HG03097 (cell line): ENCODE data around the gene FREY1.

ENCODE experiments used
- ATAC-seq: cut with Tn5 transposase; IDR thresholded peaks from one replicate; pipeline ENCODE4 v1.9.1; 2021; ENCODE audit not compliant: unreplicated experiment, low FRiP score

Gene FREY1

DNA sequence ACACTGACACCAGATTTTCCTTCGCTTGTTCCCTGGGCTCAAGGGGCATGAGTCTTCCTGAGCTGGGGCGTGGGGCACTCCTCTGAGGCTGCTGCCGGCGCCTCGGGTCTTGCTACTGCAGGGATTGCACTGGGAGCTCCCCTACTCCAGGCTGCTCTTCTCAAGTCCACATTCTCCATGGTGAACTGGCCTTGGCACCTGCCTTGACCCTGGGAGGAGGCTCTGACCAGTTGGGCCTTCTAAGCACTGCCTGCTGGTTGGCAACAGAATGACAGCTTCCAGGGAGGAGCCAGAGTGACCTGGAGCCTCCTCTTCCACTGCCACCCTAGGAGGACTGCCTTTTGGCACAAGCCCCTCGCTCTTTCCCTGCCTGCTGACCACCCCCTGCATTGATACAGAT is 9.5 kb downstream of the FREY1 start:
- ATAC-seq = no peak

DNA sequence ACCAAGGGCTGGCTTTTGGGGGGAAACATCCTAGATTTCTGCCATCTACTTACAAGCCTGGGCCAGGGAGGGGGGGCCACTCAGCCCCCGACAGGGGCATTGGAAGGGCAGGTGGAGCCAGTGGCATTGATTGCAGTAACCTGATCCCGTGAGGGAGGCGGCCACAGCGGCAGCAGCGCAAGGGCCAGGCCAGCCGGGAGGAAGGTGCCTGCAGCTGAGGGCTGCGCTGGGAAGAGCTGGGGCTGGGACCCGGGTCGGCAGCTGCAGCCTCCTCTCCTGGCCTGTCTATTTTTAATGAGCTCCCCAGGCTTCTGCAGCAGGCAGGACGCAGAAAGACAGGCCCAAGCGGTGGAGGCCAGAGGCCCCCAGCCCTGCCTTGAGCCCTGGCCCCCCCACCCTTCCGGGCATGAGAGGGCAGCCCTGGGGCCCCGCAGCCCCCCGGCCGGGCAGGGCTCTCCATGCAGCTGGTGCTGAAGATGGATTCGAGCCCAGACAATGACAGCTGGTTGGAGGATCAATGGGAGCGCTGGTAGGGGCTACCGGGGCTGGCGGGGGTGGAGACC is 10.6 kb downstream of the FREY1 start:
- ATAC-seq = no peak

DNA sequence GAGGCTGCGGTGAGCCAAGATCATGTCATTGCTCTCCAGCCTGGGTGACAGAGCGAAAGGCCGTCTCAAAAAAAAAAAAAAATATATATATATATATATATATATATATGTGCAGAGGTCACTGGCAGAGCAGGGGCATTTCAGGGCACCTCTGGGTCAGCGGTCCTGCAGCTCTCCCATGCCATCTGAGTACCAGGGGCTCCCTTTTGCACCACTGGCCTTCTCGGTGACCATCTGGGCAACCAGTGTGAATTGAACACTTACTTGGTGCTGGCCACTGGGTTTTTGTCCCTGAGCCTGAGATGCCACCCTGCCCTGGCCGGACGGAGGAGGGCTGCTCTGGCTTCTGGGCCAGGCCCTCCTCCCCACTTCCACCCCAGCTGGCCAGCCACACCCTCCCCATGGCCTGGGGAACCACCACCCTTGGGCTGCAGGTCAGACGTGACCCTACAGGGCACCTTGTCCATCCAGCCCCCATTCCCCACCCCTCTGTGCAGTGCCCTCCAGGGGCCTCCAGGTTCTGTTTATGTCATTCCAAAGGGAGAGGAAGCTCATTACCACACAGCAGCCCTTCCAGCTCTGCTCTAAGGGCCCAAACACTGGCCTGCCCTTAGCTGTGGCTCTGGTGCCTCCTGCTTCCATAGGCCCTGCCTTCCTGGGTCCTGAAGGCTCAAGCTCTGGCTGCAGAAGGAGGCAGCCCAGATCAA is 11.4 kb downstream of the FREY1 start:
- ATAC-seq = no peak

DNA sequence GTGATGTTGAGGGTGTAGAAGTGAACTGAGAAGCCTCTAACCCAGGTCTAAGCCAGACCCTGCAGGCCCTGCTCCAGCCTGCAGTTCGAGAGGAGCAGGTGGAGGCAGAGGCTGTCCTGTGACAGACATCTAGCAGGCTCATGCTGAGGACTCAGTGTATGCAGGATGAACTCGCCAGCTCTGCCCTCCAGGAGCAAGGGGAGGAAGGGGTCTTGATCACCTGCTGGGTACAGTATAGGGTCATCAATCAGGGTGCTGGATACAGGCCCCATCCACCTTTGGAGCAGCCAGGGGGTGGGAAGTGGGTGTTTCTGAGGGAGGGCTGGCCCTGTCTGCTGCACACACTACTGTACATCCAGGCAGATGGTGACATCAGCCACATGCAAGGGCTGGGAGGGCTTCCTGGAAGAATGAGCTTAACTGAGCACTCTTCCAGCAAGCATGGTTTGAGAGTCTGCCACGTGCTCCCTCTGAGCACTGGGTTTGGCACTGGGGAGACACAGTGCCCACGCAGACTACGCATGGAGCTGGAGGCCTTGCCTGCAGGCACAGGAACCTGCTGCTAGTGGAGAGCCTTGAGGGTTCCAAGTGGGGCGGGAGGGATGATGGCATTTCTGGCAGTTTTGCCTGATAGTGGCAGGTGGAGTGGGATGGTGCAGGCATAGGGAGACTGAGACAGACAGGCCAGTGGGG is 12.4 kb downstream of the FREY1 start:
- no peak for ATAC-seq

DNA sequence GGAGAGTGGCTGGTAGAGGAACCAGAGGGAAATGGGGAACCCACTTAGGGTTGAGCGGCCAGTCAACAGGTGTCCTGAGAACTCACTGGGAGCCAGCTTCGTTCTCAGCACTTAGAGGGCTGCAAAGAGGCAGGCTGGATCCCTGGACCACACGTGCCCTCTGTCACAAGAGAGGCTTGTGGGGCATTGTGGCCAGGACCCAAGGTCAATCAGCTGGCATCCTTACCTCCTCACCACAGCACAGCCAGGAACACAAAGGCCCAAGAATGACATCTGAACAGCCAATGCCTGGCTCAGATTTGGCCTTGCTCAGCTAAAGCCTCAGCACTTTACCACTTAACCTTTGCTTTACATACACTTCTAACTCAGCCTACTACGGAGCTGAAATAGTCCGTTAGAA is 14.2 kb downstream of the FREY1 start:
- no peak for ATAC-seq

DNA sequence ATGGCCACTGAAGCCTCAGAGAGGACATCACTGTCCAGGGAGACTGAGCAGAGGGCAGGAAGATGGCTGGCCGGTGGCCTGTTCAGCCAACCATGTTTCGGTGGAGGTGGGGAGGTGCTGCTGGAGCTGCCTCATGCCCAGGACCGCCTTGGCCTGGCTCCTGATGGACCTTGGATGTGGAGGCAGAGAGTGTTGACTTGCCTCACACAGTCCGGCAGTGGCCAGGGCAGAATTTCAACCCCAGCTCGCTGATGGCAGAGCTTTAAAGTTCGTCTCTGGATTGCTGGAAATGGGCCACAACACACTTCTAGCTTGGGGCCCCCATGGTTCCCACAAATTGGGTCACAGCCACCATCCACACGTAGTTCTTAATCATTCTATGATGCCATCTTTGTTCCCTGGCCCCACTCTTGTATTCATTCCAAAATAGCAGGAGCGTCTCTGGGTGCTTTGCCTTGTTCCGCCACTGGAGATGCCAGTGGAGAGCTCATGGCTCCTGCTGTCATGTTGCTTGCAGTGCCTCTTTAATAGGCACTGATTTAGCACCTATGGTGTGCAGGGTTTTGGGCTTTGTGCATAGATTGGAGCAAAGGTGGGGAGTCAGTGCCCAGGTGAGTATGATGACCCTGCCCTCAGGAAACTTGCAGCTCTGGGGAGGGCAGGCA is 16.1 kb downstream of the FREY1 start:
- ATAC-seq = no peak

DNA sequence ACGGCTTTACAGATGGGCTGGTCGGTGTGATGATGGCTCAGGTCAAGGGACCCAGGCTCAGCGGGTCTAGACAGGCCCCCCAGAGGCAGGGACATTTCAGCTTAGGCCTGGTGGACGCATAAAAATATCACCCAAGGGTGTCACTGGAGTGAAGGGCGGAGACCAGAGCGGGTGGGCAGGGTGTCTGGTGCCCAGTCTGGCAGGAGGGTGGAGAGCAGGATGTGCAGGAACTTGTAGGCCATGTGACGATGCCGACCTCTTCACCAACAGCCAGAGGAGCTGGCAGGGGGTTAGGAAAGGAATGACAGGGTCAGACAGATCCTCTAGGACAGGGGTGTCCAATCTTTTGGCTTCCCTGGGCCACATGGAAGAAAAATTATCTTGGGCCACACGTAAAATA is 17.1 kb downstream of the FREY1 start:
- no peak for ATAC-seq

DNA sequence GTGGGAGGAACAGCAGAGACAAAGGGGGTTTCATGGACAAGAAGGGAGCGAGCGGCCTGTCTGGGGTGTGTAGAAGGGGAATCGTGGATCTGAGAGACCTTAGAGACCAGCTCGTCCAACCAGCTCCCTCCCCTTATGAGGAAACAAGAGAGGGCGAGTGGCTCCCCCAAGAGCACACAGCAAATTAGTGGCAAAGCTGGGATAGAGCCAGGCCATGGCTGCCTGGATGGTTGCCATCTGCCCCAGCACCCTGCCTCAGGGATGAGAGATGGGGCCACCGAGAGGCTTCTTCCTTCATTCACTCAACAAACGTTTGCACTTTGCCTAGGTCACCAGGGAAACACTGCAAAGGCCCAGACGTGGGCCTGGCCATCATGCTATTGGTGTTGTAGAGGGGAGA is 17.5 kb downstream of the FREY1 start:
- ATAC-seq = no peak

DNA sequence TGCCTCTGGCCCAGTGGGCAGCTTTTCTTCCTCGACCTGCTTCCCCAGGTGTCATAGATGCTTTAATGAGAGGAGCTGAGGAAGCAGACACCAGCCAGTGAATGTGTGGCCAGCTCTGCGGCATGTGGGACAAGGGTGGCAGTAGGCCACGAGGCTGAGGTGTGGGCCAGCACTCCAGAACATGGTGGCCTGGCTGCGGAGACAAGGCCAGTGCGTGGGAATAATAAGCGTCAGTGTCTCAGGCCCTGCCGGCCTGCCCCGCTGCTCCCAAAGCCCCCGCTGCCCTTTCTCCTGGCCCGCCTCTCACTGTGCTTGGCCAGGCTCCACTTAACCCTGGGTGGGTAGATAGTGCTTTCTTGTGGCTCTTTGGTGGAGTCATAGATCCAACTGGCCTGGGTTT is 19.5 kb downstream of the FREY1 start:
- no peak for ATAC-seq

DNA sequence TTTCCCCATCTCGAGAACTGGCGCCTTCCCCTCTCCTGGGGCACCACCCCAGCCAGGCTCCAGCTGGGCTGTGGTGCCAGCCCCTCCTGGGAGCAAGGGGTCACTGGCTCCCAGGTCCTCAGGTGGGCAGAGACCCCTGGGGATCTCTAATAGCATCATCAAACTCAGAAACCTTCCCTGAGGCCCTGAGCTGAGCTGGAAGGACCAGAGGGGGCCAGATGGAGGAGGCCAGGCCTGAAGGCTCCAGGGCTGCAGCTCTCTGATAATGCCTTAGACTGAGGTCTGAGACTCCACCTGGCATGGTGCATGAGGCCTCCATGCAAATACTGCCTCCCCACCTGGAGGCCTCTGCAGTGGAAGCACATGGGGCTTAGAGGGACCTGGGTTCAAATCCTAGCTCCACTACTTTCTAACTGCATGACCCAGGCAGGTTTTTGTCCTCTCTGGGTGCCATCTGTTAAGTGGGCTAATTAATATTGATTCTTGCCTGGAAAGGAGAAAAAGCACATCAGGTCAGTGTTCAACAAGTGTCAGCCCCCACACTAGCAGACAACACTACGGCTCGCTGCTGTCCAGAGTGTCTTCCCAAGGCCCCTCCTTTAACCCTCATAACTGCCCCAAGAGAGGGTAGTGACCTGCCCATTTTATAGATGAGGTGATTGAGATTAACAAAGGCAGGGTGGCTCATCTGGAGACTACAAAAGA is 20.1 kb downstream of the FREY1 start:
- no peak for ATAC-seq

DNA sequence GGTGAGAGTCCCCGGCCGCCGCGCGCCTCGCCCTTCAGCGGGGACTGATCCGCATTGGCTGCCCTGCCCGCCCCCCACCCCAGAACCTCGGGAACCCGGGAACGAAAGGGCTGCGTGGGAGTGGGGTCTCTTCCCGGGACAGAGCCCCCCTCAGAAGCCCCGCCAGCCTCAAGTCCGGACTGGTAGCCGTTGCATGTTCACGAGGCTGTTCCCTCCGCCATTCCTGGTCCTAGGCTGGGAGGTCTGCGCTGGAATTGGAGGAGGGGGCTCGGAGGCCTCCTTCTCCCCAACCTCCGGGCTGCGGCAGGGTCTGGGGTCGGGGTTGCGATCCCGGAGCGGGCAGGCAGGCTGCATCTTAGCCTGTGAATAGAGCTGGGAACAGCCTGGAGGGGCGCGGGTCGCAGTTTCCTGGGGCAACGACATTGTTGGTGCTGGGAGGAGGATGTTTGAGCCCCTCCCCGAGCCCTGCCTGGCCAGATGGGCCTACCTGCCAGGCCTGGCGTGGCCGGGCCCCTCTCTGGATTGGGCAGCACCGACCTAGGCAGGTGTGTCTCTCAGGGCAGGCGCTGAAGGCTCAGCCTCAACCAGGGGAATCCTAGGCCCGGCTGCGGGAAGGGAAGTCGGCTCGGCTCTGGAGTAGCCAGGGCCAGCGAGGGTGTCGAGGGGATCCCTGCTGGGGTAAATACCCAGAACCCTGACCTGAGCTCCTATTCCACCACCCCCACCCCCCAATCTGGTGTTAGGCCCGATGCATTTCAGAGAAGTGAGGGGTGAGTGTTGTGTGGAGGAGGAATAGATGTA is 20.9 kb downstream of the FREY1 start:
- no peak for ATAC-seq

DNA sequence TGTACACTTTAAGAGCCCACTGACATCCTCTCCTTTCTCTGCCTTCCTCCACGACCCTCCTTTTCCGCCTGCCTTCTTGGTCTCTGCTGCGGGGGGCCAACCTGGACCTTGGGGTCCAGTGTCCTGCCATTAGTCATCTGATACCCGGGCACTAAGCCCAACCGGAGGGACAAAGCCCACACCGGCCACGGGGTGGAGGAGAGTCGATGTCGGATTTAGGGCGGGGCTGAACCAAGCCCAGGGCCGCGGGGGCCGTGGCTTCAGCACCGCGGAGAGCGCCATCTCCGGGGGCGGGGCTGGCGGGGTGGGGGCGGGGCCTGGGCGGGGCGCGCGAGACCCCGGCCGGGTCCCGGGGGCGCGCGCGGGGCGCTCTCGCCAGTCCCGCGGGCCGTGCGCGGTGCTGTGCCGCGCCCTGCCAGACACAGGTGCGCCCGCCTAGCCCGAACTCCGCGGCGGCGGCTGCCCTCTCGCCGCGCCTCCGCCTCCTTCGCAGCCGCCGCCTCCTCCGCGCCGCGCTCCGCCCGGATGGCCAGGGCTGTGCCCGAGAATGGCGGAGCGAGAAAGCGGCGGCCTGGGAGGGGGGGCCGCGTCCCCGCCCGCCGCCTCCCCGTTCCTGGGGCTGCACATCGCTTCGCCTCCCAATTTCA is 21.7 kb downstream of the FREY1 start, which contains the start of gene MAPK8IP1:
TSS of gene MAPK8IP1 (plus strand) at position 378 of the 647 bp plus-strand sequence. CDS start at position 548, 170 bp downstream.
- ATAC-seq = no peak

DNA sequence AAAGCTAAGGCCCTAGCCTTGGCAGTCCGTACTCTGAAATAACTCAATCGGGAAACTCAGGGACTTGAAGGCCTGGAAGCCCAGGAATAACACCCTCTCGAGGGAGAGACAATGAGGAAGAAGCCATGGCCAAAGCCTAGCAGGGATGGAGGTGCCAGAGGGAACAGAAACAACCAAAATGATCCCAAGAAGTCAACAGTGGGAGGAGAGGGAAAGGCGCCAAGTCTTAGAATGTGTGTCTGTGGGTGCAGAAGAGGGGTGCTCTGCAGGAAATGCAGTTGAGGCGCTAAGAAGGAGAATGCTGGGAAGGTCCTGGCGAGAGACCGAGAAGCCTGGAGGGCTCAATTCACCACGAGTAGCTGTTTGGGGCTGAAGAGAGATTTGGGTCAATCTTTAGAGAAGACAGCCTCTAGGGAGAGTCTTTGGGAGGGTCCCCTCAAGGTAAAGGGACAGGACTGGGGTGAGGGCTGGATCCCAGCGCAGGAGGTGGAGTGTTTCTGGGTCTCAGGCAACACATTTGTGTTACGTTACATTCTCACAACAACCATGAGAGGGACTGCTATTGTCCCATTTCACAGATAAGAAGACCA is 22.4 kb downstream of the FREY1 start:
- no peak for ATAC-seq

DNA sequence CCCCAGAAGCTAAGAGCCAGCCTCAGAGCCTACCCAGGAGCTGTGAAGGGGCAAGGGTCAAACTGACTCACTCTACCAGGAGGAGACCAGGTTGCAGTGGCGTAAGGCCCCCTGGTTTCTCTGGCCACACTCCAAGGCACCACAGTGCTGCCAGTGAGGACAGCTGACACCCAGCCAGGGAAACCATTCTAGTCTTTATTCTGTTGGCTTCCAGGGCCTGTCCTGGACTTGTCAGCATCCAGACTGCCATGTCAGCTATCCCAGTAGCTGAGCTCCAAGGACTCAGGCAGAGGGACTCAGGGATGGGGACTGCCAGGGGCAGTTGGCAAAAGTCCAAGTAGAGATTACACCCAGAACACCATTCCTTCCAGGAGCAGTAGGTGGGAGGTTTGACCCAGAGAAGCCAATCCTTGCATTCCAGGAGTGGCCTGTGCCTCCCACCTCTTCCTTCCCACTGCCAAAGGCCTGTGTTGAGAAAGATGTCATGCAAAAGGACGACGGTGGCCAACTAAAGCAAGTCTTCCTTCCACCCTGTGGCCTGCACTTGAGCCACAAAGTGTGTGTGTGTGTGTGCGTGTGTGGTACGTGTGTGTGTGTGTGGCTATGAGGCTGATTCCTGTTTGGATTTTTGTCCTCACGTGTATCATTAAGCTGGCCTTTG is 25.2 kb downstream of the FREY1 start:
- no peak for ATAC-seq

DNA sequence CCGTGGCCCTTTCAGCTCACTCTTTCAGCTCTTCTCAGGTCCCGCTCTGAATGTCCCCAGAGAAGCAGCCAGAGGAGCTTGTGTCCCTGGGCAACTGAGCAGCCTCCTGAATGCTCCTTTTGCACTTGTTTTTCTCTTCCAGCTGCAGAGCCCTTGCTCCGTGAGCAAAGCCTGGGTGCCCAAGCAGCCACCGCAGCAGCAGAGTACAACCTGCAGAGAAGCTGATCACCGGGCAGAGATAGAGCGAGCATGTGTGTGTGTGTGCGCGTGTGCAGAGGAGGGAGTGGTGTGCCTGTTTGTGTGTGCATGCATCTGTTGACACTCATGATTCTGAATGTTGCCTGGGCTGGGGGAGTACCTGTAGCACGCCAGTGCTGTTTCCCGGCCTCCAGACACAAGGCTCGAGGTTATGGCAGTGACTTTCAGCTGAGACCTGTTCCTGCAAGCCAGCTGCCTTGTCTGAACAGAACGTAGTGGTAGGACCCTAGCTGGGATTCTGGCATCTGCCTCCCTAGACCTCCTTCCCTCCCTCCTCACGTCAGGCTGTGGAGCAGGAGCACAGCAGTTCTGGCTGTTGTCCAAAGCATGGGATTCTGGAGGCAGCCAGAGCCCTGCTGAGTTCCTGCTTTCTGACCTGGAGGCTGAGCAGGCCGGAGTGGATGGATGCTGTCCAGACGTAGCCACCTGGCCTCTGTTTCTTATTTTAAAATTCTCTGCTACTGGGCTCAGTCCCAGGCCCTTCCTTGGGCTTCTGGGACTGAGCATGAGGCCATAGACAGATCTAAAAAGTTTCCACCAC is 26.1 kb downstream of the FREY1 start:
- ATAC-seq = no peak

DNA sequence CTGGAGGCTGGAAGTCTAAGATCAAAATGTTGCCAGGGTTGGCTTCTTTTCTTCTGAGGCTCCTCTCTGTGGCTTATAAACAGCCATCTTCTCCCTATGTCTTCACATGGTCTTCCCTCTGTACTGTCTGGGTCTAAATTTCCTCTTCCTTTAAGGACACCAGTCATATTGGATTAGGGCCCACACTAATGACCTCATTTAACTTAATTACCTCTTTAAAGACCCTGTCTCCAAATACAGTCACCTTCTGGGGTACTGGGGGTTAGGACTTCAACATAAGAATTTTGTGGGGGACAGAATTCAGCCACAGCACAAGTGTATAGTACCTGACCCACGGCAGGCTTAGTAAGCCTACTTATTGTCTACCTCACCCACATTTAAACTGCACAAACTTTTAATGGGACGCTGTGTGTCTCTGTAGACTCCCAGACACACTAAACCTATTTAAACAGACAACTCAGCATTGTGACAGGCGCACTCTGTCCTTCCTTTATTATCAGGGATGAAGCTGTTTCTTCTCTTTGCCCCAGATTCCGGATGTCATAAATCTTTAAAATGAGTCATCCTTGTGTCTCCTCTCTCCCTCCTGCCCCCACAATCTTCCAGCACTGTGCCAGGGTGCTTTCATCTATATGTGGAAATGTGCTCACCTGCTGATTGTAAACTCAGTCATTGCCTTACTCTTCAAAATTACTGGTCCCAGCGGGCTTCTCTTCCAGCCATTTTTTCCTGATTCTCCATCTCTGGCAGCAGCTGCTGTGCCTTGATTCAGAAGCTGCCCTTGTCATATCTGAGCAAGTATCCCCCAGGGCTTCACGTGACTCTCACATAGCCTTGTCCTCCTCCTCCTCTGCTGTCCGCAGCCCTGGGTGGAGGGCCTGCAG is 27.0 kb downstream of the FREY1 start:
- no peak for ATAC-seq

DNA sequence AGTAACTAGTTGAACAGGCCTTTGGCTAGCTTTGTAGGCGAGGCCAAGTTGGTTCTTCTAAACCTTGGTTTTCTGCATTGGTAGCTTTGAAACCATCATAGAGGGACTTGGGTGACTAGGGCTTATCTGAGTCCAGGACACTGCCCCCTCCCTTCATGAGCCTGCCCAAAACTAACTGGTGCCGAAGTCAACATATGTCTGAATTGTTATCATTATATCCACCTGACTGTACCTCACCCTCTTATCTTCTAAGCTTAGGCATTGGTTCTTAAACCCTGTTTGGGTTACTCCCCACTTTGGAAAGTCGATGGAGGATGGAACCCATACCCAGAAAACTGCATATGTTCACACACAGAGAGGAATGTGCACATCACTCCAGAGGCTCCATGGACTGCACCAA is 29.2 kb downstream of the FREY1 start:
- ATAC-seq = no peak
